ENCODE data around the gene KIF21B.

Gene KIF21B

GRCh38 chr1:200971955-200972711 is 51.4 kb downstream of the KIF21B start:
- H3K9ac ChIP-seq (ENCODE audit: low read length): no peak overlapping the region

GRCh38 chr1:200971428-200971903 is 52.0 kb downstream of the KIF21B start:
- no peak overlapping the region for H3K9ac ChIP-seq (ENCODE audit: low read length)
- peaks cover 37% of the 10 kb centered on the region for H4K20me1 ChIP-seq (ENCODE audit: insufficient read depth, low read length)
- H3K4me3 ChIP-seq (ENCODE audit: low read length): no peak overlapping the region
- peaks cover 16% of the 10 kb centered on the region for H3K4me1 ChIP-seq (ENCODE audit: low read length)
- H3K79me2 ChIP-seq (ENCODE audit: low read length): no peaks in the 10 kb centered on the region
- no peak overlapping the region for H3K27ac ChIP-seq (ENCODE audit: low read length)
- no peaks in the 10 kb centered on the region for H3K9me3 ChIP-seq (ENCODE audit: insufficient read depth, low read length)
- no peaks in the 10 kb centered on the region for H3K27me3 ChIP-seq (ENCODE audit: low read depth, low read length)
- H3K4me2 ChIP-seq (ENCODE audit: low read length): no peak overlapping the region
- no peak overlapping the region for H2AFZ ChIP-seq (ENCODE audit: low read depth, low read length)
- H3K36me3 ChIP-seq (replicated peaks; ENCODE audit: low read depth, low read length): peaks cover 56% of the 10 kb centered on the region
- TF ChIP-seq CTCF (IDR thresholded peaks at IDR 0.05; ENCODE audit: low read depth, low read length) (no peak), EZH2phosphoT487 (IDR thresholded peaks at IDR 0.05; ENCODE audit: low read depth) (no peak)

More at GRCh38 chr1:200971955-200972711, 51.4 kb downstream of the KIF21B start:
- Histone ChIP-seq H3K4me3 (ENCODE audit: low read length) (no peak overlapping the region), H4K20me1 (ENCODE audit: insufficient read depth, low read length) (peaks cover 37% of the 10 kb centered on the region), H3K4me2 (ENCODE audit: low read length) (no peak overlapping the region), H3K9me3 (ENCODE audit: insufficient read depth, low read length) (no peaks in the 10 kb centered on the region), H3K36me3 (replicated peaks; ENCODE audit: low read depth, low read length) (peaks cover 63% of the 10 kb centered on the region), H3K27ac (ENCODE audit: low read length) (no peak overlapping the region), H3K27me3 (ENCODE audit: low read depth, low read length) (no peaks in the 10 kb centered on the region), H3K4me1 (ENCODE audit: low read length) (peaks cover 16% of the 10 kb centered on the region), H2AFZ (ENCODE audit: low read depth, low read length) (no peak overlapping the region), H3K79me2 (ENCODE audit: low read length) (no peaks in the 10 kb centered on the region)
- peak; percentile 75 for TF ChIP-seq CTCF (IDR thresholded peaks at IDR 0.05; ENCODE audit: low read depth, low read length)
- no peak for TF ChIP-seq EZH2phosphoT487 (IDR thresholded peaks at IDR 0.05; ENCODE audit: low read depth)

- peaks cover 16% of the 10 kb centered on the region for H3K4me1 ChIP-seq (ENCODE audit: low read length)
- peaks cover 53% of the 10 kb centered on the region for H3K36me3 ChIP-seq (replicated peaks; ENCODE audit: low read depth, low read length)
- TF ChIP-seq CTCF (IDR thresholded peaks at IDR 0.05; ENCODE audit: low read depth, low read length) (no peak), EZH2phosphoT487 (IDR thresholded peaks at IDR 0.05; ENCODE audit: low read depth) (no peak)
- no peak overlapping the region for H3K9ac ChIP-seq (ENCODE audit: low read length)
- no peak overlapping the region for H2AFZ ChIP-seq (ENCODE audit: low read depth, low read length)
- H3K27me3 ChIP-seq (ENCODE audit: low read depth, low read length): no peaks in the 10 kb centered on the region
- no peaks in the 10 kb centered on the region for H3K79me2 ChIP-seq (ENCODE audit: low read length)
- peaks cover 40% of the 10 kb centered on the region for H4K20me1 ChIP-seq (ENCODE audit: insufficient read depth, low read length)
- H3K4me3 ChIP-seq (ENCODE audit: low read length): no peak overlapping the region
- no peak overlapping the region for H3K27ac ChIP-seq (ENCODE audit: low read length)
- no peaks in the 10 kb centered on the region for H3K9me3 ChIP-seq (ENCODE audit: insufficient read depth, low read length)
- H3K4me2 ChIP-seq (ENCODE audit: low read length): no peak overlapping the region
Observed at GRCh38 chr1:200970771-200971427, 52.6 kb downstream of the KIF21B start.

Data from OCI-LY3 (cell line).